ENCODE results near the gene LIN52.

LIN52 gene

GRCh38 chr14:74223016-74223415, 138.3 kb downstream of the LIN52 start:
- DNase-seq (ENCODE audit: low read depth in 4 of 4, low spot score in 1 of 4) = no peak

- no peak for DNase-seq (ENCODE audit: low read depth in 4 of 4, low spot score in 1 of 4)
Measured at GRCh38 chr14:74231784-74232183, 147.0 kb downstream of the LIN52 start.

- DNase-seq (ENCODE audit: low read depth in 4 of 4, low spot score in 1 of 4) = no peak
Measured at GRCh38 chr14:74235017-74235416, 150.3 kb downstream of the LIN52 start.

GRCh38 chr14:74237441-74237840, 152.7 kb downstream of the LIN52 start:
- no peak for DNase-seq (ENCODE audit: low read depth in 4 of 4, low spot score in 1 of 4)

- DNase-seq (ENCODE audit: low read depth in 4 of 4, low spot score in 1 of 4) = no peak
Measured at GRCh38 chr14:74238974-74239847, 154.5 kb downstream of the LIN52 start, which contains the start of gene VSX2. Gene VSX2 (plus strand): TSS chr14:74239449. CDS start chr14:74239562, 113 bp downstream.

- no peak for DNase-seq (ENCODE audit: low read depth in 4 of 4, low spot score in 1 of 4)
Measured at GRCh38 chr14:74239848-74240793, 155.4 kb downstream of the LIN52 start.

- no peak for DNase-seq (ENCODE audit: low read depth in 4 of 4, low spot score in 1 of 4)
Measured at GRCh38 chr14:74240794-74241651, 156.3 kb downstream of the LIN52 start.

GRCh38 chr14:74241652-74242017, 156.9 kb downstream of the LIN52 start:
- no peak for DNase-seq (ENCODE audit: low read depth in 4 of 4, low spot score in 1 of 4)

GRCh38 chr14:74242021-74242779, 157.4 kb downstream of the LIN52 start:
- DNase-seq (ENCODE audit: low read depth in 4 of 4, low spot score in 1 of 4) = no peak

GRCh38 chr14:74242780-74243042, 158.0 kb downstream of the LIN52 start:
- no peak for DNase-seq (ENCODE audit: low read depth in 4 of 4, low spot score in 1 of 4)

- no peak for DNase-seq (ENCODE audit: low read depth in 4 of 4, low spot score in 1 of 4)
Measured at GRCh38 chr14:74243051-74243450, 158.3 kb downstream of the LIN52 start.

GRCh38 chr14:74244115-74244514, 159.4 kb downstream of the LIN52 start:
- no peak for DNase-seq (ENCODE audit: low read depth in 4 of 4, low spot score in 1 of 4)

GRCh38 chr14:74245292-74245691, 160.5 kb downstream of the LIN52 start:
- no peak for DNase-seq (ENCODE audit: low read depth in 4 of 4, low spot score in 1 of 4)

- no peak for DNase-seq (ENCODE audit: low read depth in 4 of 4, low spot score in 1 of 4)
Measured at GRCh38 chr14:74246542-74246941, 161.8 kb downstream of the LIN52 start.

GRCh38 chr14:74248017-74248416, 163.3 kb downstream of the LIN52 start:
- no peak for DNase-seq (ENCODE audit: low read depth in 4 of 4, low spot score in 1 of 4)

GRCh38 chr14:74249433-74250375, 164.9 kb downstream of the LIN52 start:
- DNase-seq (ENCODE audit: low read depth in 4 of 4, low spot score in 1 of 4) = no peak
